Esophagus muscularis mucosa (tissue), 3 donors: Measurements from ENCODE around the gene MDGA2.

Experiments
- POLR2AphosphoS5 ChIP-seq, 2 donors: sonication (generic); formaldehyde crosslinking; IDR thresholded peaks; one replicate each; pipeline ENCODE4 v1.6.1; 2017; ENCODE audit warnings: antibody characterized with exemption in 2 of 2
- TF ChIP-seq, protein P1 (sequence below), 3 experiments: fragments of 200-600 bp in 2 of 3; fragments of 450-650 bp in 1 of 3; sonication (generic) in 2 of 3; IDR thresholded peaks; one replicate each; pipeline ENCODE4 v1.5.1; 2017 to 2019; ENCODE audit warnings: antibody characterized with exemption in 3 of 3, mild to moderate bottlenecking in 2 of 3, moderate library complexity in 1 of 3

DNA sequence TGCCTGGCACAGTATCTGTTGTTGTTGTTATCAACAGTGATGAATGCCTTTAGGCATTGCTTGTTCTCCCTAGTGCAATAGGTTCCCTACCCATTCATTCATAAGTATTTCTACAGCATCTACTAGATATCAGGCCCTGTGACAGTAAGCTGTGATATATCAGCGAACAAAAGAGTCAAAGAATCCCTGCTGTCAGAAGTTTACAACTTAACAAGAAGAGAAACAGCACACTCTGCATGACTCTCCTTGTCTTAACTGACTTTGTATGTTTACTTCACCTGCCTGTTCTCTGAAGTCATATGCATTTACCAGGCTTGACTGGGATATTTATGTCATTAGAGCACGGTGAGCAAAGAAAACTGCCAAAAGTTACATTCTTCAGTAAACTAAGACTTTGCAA, 571.6 kb downstream of the MDGA2 start:
- TF ChIP-seq, protein P1, sequence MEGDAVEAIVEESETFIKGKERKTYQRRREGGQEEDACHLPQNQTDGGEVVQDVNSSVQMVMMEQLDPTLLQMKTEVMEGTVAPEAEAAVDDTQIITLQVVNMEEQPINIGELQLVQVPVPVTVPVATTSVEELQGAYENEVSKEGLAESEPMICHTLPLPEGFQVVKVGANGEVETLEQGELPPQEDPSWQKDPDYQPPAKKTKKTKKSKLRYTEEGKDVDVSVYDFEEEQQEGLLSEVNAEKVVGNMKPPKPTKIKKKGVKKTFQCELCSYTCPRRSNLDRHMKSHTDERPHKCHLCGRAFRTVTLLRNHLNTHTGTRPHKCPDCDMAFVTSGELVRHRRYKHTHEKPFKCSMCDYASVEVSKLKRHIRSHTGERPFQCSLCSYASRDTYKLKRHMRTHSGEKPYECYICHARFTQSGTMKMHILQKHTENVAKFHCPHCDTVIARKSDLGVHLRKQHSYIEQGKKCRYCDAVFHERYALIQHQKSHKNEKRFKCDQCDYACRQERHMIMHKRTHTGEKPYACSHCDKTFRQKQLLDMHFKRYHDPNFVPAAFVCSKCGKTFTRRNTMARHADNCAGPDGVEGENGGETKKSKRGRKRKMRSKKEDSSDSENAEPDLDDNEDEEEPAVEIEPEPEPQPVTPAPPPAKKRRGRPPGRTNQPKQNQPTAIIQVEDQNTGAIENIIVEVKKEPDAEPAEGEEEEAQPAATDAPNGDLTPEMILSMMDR (IDR thresholded peaks at IDR 0.05): no peak
- no peak for TF ChIP-seq POLR2AphosphoS5 (IDR thresholded peaks at IDR 0.05)
